ENCODE measurements around the gene UGT1A9.

UGT1A9 gene

GRCh38 chr2:233801357-233802131 is 129.8 kb downstream of the UGT1A9 start:
- no peak for DNase-seq

GRCh38 chr2:233802132-233802815 is 130.6 kb downstream of the UGT1A9 start:
- no peak for DNase-seq

- DNase-seq, result no peak
Observed at GRCh38 chr2:233803292-233803911, 131.7 kb downstream of the UGT1A9 start.

- DNase-seq, result no peak
Observed at GRCh38 chr2:233803994-233804393, 132.3 kb downstream of the UGT1A9 start.

GRCh38 chr2:233807215-233807865 is 135.6 kb downstream of the UGT1A9 start:
- DNase-seq, result no peak

GRCh38 chr2:233807966-233808935 is 136.6 kb downstream of the UGT1A9 start:
- DNase-seq, result no peak

GRCh38 chr2:233810385-233810784 is 138.7 kb downstream of the UGT1A9 start:
- no peak for DNase-seq

- DNase-seq, result no peak
Observed at GRCh38 chr2:233811087-233811486, 139.4 kb downstream of the UGT1A9 start.

- no peak for DNase-seq
Observed at GRCh38 chr2:233811732-233812131, 140.0 kb downstream of the UGT1A9 start.

GRCh38 chr2:233813236-233814055 is 141.7 kb downstream of the UGT1A9 start:
- DNase-seq, result no peak

- DNase-seq, result no peak
Observed at GRCh38 chr2:233814056-233814835, 142.5 kb downstream of the UGT1A9 start.

- no peak for DNase-seq
Observed at GRCh38 chr2:233815861-233816260, 144.2 kb downstream of the UGT1A9 start.

GRCh38 chr2:233816334-233816733 is 144.6 kb downstream of the UGT1A9 start:
- no peak for DNase-seq

- no peak for DNase-seq
Observed at GRCh38 chr2:233816771-233817170, 145.1 kb downstream of the UGT1A9 start.

GRCh38 chr2:233817361-233817911 is 145.7 kb downstream of the UGT1A9 start:
- DNase-seq, result no peak

- DNase-seq, result no peak
Observed at GRCh38 chr2:233817995-233818638, 146.4 kb downstream of the UGT1A9 start.

- no peak for DNase-seq
Observed at GRCh38 chr2:233818639-233819621, 147.2 kb downstream of the UGT1A9 start.

All from NCI-H187 (cell line).